GM18498 (cell line): ENCODE measurements around the gene NDUFA11.
A peak's percentile ranks its signal among the peaks of the same experiment; 100 is the strongest.

ENCODE experiments used
- ATAC-seq: cut with Tn5 transposase; IDR thresholded peaks from one replicate; pipeline ENCODE4 v1.9.1; 2021; ENCODE audit warnings: mild to moderate bottlenecking, moderate library complexity; ENCODE audit not compliant: unreplicated experiment

Gene NDUFA11

DNA sequence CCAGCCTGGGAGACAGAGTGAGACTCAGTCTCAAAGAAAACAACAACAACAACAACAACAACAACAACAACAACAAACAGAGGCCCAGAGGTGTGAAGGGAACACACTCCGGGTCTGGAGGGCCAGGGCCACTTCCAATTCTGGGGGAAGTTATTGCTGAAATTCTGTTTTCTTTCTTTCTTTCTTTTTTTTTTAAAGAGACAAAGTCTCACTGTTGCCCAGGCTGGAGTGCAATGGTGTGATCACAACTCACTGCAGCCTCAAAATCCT, 7.0 kb upstream of the NDUFA11 start:
- ATAC-seq, result no peak

DNA sequence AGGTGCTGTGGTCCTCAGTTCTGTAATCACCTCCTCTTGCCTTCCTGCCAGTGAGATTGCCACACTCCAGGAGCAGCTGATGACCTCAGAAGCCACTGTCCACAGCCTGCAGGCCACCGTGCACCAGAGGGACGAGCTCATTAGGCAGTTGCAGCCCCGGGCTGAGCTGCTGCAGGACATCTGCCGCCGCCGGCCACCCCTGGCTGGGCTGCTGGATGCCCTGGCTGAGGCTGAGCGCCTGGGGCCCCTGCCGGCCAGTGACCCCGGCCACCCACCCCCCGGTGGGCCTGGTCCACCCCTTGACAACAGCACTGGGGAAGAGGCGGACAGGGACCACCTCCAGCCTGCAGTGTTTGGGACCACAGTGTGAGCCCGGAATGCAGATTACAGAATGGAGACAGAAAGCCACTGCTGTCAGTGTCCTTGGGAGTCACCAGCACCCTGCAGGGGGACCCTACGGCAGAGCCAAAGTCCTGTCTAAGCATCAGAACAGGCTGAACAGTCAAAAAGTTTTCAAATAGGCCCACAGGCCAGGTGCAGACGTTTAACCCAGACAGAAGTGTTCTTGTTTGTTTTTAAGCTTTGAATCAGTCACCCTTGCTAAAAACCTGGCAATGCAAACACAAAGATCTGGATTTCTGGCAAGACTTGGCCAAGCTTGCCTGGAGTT, 5.3 kb upstream of the NDUFA11 start:
- no peak for ATAC-seq

DNA sequence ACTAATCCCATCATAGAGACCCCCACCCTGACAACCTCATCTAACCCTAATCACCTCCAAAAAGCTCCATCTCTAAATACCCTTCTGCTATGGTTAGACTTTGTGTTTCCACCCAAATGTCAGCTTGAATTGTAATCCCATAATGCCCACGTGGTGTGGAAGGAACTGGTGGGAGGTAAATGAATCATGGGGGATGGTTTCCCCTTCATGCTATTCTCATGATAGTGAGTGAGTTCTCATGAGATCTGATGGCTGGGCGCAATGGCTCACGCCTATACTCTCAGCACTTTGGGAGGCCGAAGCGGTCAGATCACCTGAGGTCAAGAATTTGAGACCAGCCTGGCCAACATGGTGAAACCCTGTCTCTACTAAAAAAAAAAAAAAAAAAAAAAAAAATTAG, 3.7 kb upstream of the NDUFA11 start:
- no peak for ATAC-seq

DNA sequence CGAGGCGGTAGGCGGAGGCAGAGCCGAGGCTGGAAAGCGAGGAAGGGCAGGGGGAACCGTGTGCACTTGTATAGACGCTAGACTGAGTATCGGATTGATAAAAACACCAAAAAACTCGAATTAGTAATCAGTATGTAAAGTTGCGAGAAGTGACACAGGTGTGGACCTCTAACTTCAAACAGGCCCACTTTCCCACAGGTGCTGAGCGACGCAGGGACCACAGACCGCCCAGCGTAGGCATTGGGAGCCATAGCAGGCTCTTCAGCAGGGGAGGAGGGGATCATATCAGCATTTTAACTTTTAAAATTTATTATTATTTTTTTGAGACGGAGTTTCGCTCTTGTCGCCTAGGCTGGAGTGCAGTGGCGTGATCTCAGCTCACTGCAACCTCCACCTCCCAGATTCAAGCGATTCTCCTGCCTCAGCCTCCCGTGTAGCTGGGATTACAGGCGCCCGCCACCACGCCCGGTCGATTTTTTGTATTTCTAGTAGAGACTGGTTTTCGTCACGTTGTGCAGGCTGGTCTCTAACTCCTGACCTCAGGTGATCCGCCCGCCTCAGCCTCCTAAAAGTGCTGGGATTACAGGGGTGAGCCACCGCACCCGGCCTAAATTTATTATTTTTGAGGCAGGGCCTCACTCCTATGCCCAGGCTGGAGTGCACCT, 1.7 kb upstream of the NDUFA11 start:
- ATAC-seq, result no peak

DNA sequence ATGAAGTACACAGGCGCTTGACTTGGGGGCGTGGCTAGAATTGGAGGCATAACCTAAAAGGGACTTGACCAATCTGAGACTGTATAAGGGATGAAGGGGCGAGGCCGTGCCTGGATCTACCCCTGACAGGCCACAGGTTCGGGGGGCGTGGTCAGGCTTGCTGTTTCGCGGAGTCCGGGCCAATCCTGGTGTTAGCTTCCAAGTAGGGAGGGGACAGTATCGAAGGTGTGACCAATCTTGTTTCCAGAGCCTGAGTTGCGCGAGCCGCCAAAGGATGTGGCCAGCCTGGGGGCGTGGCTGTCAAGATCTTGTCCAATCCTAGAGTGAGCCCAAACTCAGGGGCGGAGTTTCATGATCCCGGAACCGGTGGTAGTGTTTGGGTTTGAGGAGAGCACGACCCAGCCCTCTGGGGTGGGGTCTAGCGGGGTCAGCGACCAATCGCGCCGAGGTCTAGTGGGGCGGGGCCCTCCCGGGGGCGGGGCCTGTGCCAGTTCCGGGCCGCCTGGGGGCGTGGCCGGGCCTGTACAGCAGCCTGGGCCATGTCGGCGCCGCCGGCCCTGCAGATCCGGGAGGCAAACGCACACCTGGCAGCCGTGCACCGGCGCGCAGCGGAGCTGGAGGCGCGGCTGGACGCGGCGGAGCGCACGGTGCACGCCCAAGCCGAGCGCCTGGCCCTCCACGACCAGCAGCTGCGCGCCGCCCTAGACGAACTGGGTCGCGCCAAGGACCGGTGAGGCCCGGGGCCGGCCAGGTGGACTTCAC, 943 bp upstream of the NDUFA11 start, which contains the start of gene VMAC:
VMAC (plus strand) TSS at position 521 of the 762 bp plus-strand sequence; CDS start at position 540, 19 bp downstream.
- ATAC-seq, result peak; percentile 81

DNA sequence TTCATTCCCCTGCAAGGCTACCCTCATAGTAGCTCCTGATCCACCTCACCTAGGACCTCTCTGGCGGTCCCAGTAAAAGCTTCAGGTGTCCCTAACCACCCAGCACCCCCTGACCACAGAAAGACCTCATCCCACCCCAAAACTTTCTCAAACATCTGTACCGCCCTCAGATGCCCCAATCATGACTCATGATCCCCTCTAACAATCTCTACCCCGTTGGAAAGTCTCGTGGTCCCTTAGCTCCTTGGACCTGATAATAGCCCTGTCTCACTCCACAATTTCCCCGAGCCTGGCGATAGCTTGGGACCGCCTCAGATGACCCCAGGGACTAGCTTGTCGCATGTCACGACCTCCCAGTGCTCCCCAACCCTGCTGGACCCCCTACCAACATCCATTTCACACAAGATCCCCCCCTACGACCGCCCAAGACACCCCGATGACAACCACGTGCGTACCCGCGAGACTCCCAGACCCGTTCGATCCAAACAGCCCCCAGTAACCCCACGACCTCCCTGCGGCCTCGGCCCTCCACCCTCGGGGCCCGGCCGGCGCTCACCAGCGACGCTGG, 450 bp downstream of the NDUFA11 start:
- no peak for ATAC-seq

DNA sequence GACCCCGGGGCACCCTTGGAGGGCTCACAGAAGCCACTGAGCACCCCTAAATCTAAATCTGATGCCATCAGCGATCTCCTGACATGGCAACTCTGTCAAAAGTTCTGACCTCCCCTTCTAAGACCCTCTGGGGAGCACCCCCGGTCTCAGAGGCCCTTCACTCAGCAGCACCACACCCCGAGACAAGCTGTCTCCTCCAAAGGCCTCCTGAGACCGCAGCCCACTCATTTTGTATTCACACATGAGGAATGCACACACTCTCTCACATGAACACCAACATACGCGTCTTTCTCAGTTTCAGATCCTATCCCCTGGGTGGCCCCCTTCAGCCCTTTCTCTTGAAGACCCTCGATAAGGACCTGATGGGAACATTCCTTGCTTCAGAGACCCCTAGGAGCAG, 2.6 kb downstream of the NDUFA11 start:
- ATAC-seq, result no peak

DNA sequence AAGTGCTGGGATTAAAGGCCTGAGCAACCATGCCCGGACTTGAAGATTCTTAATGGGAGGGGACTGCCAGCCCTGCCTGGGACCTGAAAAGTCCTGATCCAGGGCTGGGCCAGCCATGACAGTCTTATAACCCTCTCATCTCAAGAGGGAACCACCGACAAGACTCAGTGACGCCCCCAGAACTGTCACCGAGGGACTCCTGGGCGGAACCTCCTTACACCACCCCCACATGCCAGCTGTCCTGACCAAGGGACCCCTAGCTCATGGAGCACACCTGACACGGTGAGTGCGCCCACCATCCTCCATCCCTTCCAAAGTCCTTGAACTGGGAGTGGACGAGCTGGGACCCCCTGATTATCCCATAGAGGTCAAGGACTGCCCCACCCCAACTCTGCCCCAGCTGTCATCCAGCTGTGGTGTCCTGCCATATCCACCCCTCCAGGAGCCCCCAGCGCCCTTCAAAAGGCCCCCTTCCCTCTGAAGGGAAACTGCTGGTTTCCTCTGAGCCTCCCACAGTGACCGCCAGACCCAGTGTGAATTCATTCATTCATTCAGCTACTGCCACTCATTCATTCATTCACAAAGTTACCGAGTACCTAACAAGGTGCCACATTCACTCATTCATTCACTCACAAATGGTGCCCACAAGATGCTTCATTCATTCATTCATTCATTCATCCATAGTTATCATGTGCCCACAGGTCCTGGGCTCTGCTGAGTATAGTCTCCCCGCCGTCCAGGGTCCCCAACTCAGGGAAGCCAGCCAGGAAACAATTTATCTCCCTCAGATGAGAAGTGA, 3.7 kb downstream of the NDUFA11 start:
- ATAC-seq, result no peak

DNA sequence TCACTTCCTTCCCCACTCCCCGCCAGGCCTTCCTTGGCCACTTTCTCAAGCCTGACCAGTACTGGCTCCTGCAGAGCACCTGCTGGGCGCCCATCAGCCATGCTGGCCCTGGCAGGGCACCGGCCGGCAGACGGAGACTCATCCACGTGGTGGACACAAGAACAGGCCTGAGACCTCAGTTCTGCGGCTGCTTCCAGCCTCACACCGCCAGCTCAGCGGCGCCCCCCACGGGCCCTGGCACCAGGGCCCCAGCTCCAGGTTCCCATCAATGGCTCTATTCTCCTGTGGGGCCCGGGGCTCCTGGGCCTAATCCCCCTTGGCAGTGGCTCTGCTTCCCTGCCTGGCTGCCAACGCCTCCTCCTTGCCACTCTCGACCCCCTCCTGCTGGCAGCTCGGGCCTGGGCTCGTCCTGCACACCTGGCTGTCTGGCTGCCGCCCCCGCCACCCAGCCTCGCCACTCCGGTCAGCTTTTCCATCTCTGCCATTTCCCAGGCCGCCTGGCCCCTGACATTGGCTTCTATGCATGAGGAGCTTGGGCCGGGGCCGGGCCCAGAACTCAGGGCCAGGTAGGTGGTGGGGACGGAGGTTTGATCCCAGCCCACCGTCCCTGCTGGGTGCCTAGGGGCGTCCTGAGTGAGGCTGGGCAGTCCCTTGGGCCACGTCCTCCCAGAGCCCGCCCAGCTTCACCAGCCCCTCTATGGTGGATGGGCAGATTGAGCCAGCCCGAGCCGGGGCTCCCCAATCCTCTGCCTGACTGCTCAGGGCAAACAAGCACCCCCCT, 6.2 kb downstream of the NDUFA11 start:
- no peak for ATAC-seq

DNA sequence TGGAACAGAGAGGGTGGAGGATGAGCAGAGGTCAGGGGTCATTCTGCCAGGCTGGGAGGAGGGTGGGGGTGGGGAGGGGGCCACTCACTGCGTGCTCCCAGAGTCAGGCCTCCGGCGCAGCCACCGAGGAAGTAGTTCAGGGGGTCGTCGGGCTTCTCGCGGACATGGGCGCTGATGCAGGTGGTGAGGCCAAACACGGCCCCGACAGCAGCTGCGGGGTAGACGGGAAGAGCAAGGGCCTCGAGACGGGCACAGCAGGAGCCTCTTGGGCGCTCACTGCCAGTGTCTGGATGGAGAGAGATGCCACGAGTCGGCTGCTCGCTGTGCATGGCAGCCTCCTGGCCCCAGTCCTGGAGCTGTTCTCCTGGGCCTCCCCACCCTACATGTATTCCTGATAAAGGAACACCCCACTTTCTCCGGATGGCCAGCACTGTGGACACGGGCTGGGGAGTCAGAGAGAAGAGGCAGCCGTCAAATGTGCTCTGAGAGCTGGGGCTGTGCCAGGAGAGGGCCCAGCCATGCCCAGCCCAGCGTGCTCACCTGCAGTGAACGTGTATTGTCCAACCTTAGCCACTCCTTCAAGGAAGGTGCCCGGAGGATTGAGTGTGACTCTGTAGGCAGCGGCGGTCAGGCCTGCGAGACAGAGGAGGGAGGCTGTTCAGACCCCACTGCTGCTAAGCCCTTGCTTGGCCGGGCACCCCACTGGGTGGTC, 7.1 kb downstream of the NDUFA11 start:
- ATAC-seq, result no peak

DNA sequence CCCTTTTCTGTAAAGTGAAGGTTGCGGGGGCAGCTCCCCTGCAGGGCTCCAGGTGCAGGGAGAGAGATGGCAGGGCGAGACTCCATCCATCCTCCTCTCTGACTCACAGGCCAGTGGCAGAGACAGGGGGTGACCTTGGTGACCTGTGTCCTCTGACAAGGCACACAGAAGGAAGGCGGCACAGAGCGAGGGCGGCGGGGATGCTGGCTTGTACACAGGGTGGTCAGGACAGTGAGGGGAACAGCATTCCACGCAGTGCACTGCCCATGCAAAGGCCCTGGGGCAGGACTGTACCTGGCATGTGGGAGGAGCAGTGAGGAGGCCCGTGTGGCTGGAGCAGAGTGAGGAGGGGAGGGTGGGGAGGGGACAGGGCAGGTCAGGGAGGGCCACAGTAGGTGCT, 7.7 kb downstream of the NDUFA11 start:
- no peak for ATAC-seq

DNA sequence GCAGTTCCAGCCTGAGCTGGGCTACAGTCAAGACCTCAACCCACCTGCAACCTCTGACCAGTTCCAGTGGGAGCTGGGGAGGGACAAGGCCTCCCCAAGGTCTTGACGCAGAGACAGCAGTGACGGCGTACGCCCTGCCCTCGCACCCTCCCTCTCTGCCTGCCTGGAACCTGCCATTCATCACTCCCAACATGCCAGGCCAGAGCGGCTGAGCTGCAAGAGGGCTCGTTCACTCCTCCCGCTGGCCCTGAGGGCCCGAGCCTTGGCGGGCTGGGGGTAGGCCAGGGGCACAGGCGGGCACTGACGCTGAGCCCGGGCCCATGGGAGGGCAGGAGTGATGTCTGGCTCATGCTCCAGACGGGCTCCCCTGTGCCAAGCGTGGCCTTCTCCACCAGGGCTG, 8.2 kb downstream of the NDUFA11 start:
- ATAC-seq, result no peak

DNA sequence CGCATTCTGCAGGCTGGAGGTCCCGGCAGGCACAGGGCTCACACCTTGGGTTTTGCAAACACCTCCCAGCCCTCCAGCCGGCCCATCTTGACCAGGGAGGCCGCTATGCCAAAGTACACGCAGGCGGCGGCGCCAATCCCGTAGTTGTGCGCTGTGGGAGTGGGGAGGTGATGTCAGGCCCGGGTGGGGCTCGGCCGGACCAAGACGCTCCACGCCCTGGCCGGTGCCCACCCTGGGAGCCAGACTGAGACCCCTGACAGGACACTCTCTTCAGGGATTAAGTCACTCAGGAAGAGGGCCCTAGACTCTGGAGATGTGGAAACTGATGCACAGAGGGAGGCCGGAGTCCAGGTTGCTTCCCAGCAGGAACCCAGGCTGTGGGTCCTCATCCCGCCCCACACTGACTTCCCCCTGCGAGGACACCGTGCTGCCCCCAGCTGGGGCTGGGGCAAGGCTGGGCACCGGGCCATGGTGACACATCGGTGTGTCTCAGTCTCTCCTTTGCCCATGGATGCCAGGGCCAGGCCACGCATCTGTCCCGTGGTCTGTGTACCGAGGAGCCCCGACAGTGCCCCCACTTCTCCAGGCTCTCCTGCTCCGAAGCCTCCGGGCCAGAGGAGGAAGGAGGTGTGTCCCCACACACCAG, 8.8 kb downstream of the NDUFA11 start:
- no peak for ATAC-seq

DNA sequence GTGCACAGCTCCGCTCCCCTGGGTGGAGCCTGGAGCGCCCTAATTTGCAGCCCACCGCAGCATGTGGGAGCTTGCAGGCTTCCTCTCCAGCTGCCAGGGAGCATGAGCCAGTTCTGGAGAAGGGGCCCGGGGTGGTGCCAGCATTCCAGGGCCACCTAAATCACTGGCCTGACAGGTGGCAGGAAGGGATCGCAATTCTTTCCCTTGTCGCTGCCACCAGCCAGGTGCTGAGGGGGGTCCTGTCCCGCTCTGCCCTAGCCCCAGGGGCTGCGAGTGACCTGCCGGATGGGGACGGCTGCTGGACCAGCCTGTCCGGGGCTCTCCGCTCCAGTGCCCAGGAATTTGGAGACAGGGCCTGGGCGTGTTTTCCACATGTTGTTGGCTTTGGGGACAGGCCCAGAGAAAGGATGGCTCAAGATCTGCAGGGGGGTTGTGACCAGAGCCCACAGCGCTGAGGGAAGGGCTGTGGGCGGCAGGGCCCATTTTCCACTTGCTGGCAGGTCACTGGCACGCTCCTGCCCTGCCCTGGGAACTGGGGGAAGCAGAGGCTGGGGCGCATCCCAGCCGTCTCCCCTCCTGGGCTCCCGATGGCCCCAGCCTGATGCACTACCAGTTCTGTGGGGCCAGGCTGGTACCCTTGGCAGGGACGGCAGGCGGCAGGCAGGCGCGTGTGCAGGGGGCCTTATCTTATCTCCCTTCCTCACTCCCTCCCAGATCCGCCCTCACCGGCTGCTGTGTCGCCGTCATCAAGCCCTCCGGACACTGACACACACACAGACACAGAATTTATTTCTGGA, 9.5 kb downstream of the NDUFA11 start:
- ATAC-seq, result no peak

DNA sequence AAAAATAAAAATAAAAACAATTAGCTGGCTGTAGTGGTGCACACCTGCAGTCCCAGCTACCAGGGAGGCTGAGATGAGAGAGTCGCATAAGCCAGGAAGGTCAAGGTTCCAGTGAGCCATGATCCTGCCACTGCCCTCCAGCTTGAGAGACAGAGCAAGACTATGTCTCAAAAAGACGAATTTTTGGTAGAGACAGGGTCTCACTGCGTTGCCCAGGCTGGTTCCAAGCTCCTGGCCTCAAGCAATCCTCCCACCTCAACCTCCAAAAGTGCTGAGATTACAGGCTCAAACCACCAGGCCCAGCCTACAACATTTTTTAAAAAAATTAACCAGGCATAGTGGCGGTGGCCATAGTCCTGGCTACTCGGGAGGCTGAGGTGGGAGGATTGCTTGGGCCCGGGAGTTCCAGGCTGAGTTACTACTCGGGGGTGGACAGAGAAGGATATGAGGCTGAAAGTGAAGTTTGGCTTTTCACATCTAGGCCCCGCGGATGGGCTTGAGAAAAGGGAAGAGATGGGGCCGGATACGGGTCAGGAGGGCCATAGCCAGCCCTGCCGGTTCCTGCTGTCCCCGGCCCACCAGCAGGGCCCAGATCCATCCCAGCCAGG, 10.2 kb downstream of the NDUFA11 start:
- ATAC-seq, result no peak

DNA sequence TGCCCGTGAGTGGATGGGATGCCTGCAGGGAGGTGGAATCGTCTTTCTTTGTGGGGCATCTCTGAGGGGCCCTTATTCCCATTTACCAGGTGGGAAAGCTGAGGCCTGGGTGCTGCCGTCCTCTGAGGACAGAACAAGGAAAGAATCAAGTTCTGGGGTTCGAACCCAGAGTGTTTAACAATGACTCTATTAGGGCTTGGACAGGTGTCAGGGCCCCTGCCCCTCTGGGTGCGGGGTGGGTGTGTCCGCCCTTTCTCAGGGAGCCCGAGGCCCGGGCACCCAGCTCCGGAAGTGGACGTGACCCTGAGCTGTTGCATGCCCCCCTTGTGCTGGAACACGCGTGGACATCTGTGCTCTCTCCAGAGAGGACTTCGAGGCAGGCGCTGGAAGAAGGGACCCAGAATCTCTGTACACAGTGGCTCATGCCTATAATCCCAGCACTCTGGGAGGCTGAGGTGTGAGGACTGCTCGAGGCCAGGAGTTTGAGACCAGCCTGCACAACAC, 10.8 kb downstream of the NDUFA11 start:
- ATAC-seq, result no peak

DNA sequence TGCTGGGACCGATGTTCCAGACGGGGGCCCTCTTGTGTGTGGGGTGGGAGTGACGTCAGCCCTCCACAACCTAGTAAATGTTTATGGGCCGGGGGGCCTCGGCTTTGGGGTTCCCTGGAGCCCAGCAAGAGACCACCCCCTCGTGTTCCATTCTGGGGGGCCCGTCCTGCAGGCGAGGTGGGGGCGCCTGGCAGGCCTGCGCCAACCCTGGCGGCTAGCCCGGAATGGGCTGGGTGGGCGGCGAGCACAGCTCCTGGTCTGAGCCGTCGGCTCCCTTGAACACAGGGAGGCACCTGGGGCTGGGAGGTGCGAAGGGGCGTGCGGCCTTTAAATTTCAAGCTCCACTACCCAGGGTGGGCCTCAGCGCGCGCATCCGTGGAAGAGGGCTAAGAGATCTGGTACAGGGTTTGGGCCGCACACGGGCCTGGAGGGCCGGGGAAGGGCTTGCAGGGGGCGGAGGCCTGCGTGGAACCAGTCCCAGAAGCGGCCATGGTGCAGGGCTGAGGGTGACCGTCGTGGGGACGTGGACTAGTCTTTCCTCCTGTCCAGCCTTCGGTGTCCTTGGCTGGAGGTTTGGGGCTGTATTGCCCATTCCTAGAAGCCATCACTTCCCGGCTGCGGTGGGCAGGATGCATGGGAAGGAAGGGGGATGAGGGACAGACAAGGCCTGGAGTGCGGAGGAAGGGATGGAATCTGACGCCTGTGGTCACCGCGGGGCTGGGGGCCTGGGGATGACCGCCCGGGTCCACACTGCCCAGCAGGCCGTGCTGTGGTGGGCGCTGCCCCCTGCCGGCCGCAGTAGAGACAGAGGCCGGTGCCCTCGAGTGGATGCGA, 11.4 kb downstream of the NDUFA11 start:
- ATAC-seq, result no peak
